GM12878 (cell line): Measurements from ENCODE around the gene RASGRF2. TPM values are rescaled to one million over a fixed set of nuclear protein-coding genes. Genes with fewer than 3 reads are reported as not detected.

Experiments
- ATAC-seq: fragments of 200-7000 bp; cut with Tn5 transposase; 3 replicates; pipeline ENCODE4 v1.9.1; 2020; ENCODE audit warnings: mild to moderate bottlenecking, moderate library complexity
- BruUV-seq: library from RNA; stranded (reverse); fragments of 400-500 nt; replicated peaks from 2 replicates; lab custom pipeline; 2021; lab: Mats Ljungman, UMichigan
- CTCF ChIA-PET: fragments of 300-600 bp; sonication (Branson Sonifier 250); formaldehyde crosslinking; extraction: SDS; loops from one replicate; lab custom pipeline; 2021; ENCODE audit warnings: inconsistent platforms; lab: Yijun Ruan, JAX
- POLR2A ChIA-PET: fragments of 350-600 bp; formaldehyde crosslinking; extraction: SDS; loops from one replicate; lab custom pipeline; 2021; ENCODE audit warnings: inconsistent platforms; lab: Charles Lee
- RAD21 ChIA-PET: fragments of 300-600 bp; sonication (Branson Sonifier 250); formaldehyde crosslinking; loops from one replicate; lab custom pipeline; 2023; ENCODE audit warnings: antibody characterized with exemption; ENCODE audit not compliant: unreplicated experiment; lab: Charles Lee
- SMC1A ChIA-PET: fragments of 300-600 bp; sonication (Branson Sonifier 250); formaldehyde crosslinking; loops from one replicate; lab custom pipeline; 2023; ENCODE audit not compliant: unreplicated experiment, uncharacterized antibody; lab: Charles Lee
- DNase-seq: peaks from one replicate; pipeline ENCODE4 v3.0.0-alpha.2; 2011; ENCODE audit warnings: low read depth, low spot score
- FAIRE-seq: peaks from 3 replicates; lab custom pipeline; 2011; peaks lifted over from hg19 to GRCh38; lab: Jason Lieb, UNC
- H2AFZ ChIP-seq: 2 replicates; pipeline ENCODE4 v1.6.0; 2011; ENCODE audit warnings: low read depth, low read length, control low read depth; ENCODE audit not compliant: control insufficient read depth
- H3K27ac ChIP-seq: 2 replicates; pipeline ENCODE4 v1.5.1; 2011; ENCODE audit warnings: control low read depth; ENCODE audit not compliant: control insufficient read depth, insufficient read depth
- H3K27me3 ChIP-seq, 2 experiments: replicated peaks in 1 of 2; 2 replicates each; pipeline versions ENCODE4 v1.6.0 to v1.6.1; 2011; ENCODE audit warnings: low read length in 1 of 2; ENCODE audit not compliant: control insufficient read depth in 2 of 2, insufficient read depth in 2 of 2
- H3K36me3 ChIP-seq, 2 experiments: 2 replicates each; pipeline ENCODE4 v1.5.1; 2011; ENCODE audit warnings: low read length in 1 of 2; ENCODE audit not compliant: control insufficient read depth in 2 of 2, insufficient read depth in 2 of 2
- H3K4me1 ChIP-seq: 2 replicates; pipeline ENCODE4 v1.6.1; 2011; ENCODE audit warnings: mild to moderate bottlenecking, low read length, moderate library complexity, mixed read lengths; ENCODE audit not compliant: control insufficient read depth, insufficient read depth
- H3K4me2 ChIP-seq: 2 replicates; pipeline ENCODE4 v1.6.0; 2011; ENCODE audit warnings: control low read depth; ENCODE audit not compliant: control insufficient read depth, insufficient read depth
- H3K4me3 ChIP-seq: fragments of 200-600 bp; sonication (generic); 2 replicates; pipeline ENCODE4 v1.5.1; 2016
- H3K79me2 ChIP-seq: 2 replicates; pipeline ENCODE4 v1.6.0; 2011; ENCODE audit warnings: low read length; ENCODE audit not compliant: control insufficient read depth, insufficient read depth
- H3K9ac ChIP-seq: 2 replicates; pipeline ENCODE4 v1.8.0; 2011; ENCODE audit warnings: low read length, control low read depth, mixed read lengths; ENCODE audit not compliant: control insufficient read depth, insufficient read depth
- H3K9me3 ChIP-seq: replicated peaks from 3 replicates; pipeline ENCODE4 v1.5.1; 2011; ENCODE audit warnings: mild to moderate bottlenecking, low read length; ENCODE audit not compliant: control insufficient read depth, insufficient read depth
- H4K20me1 ChIP-seq: 2 replicates; pipeline ENCODE4 v1.6.0; 2011; ENCODE audit not compliant: control insufficient read depth, insufficient read depth
- BMI1 ChIP-seq: fragments of 450-650 bp; IDR thresholded peaks from 2 replicates; pipeline ENCODE4 v1.6.1; 2016; ENCODE audit warnings: mild to moderate bottlenecking, moderate library complexity, borderline replicate concordance
- EP300 ChIP-seq, 2 experiments: fragments of 150-350 bp in 1 of 2; IDR thresholded peaks; 2 replicates each; pipeline ENCODE4 v1.6.1; 2011 to 2012; ENCODE audit warnings: low read depth in 2 of 2, low read length in 2 of 2, borderline replicate concordance in 1 of 2, improper control_type of control experiment in 1 of 2, inconsistent platforms in 1 of 2; ENCODE audit not compliant: control insufficient read depth in 1 of 2
- GABPA ChIP-seq: IDR thresholded peaks from 2 replicates; pipeline ENCODE4 v1.6.1; 2014; ENCODE audit warnings: antibody characterized with exemption, low read depth, mild to moderate bottlenecking, inconsistent platforms
- MTA2 ChIP-seq: fragments of 450-650 bp; IDR thresholded peaks from 2 replicates; pipeline ENCODE4 v1.6.1; 2016; ENCODE audit warnings: low read depth, mild to moderate bottlenecking, moderate library complexity
- NFIC ChIP-seq: IDR thresholded peaks from 2 replicates; pipeline ENCODE4 v1.6.1; 2012; ENCODE audit warnings: low read depth, mild to moderate bottlenecking, inconsistent platforms, low read length, moderate library complexity
- RAD51 ChIP-seq: fragments of 450-650 bp; IDR thresholded peaks from 2 replicates; pipeline ENCODE4 v1.6.1; 2016; ENCODE audit warnings: moderate library complexity, mild to moderate bottlenecking, inconsistent platforms
- RUNX3 ChIP-seq: IDR thresholded peaks from 2 replicates; pipeline ENCODE4 v1.6.1; 2012; ENCODE audit warnings: low read length, inconsistent platforms
- TCF7 ChIP-seq: IDR thresholded peaks from 2 replicates; pipeline ENCODE4 v1.6.1; 2014; ENCODE audit warnings: antibody characterized with exemption, borderline replicate concordance
- WGBS: methylation state at CpG from one replicate; pipeline ENCODE4 v1.1.6; 2016; ENCODE audit warnings: low lambda C conversion rate; ENCODE audit not compliant: insufficient replicate concordance, insufficient coverage; ENCODE audit errors: missing lambda C conversion rate; 5-methylcytosine and 5-hydroxymethylcytosine counted together
- in situ Hi-C: fragments of 300-500 bp; cut with MboI; formaldehyde crosslinking; loops from 9 replicates; pipeline ENCODE4 v1.14.3; 2018; ENCODE audit warnings: mixed read lengths
- intact Hi-C: fragments of 100-400 bp; cut with micrococcal nuclease; formaldehyde crosslinking; loops from one replicate; pipeline ENCODE4 v1.14.2; 2022; ENCODE audit not compliant: unreplicated experiment
- polyA plus RNA-seq, 11 experiments: library from polyadenylated mRNA; depleted of rRNA in 4 of 11; unstranded in 6 of 11; stranded (reverse) in 5 of 11; fragments of >200 nt; fragmentation: Nextera tagmentation in 4 of 11; fragmentation: Illumina TruSeq in 1 of 11; extraction: Ambion mirVana in 4 of 11; extraction: Trizol in 1 of 11; gene quantifications; 1 replicate in 1 of 11; 2 replicates in 10 of 11; pipeline versions ENCODE4 v1.2.1 to v1.2.3, GENCODE V29; 2011 to 2016; ENCODE audit warnings: inconsistent platforms in 2 of 11, missing spikeins in 2 of 11, low read depth in 1 of 11
- total RNA-seq, 4 experiments: library from RNA; depleted of rRNA in 3 of 4; stranded (reverse); fragments of >200 nt in 3 of 4; fragmentation: Illumina TruSeq in 1 of 4; extraction: Trizol in 1 of 4; gene quantifications; 2 replicates each; pipeline versions ENCODE4 v1.2.1 to v1.2.3, GENCODE V29; 2013 to 2021
- TF ChIP-seq, protein P1 (sequence below): fragments of 450-650 bp; IDR thresholded peaks from 2 replicates; pipeline ENCODE4 v1.6.1; 2017; ENCODE audit warnings: borderline replicate concordance

Gene RASGRF2
- total and polyA plus RNA-seq, 10 of the 15 experiments (the other 5 are each of a cell fraction or from before 2014, with no cell fraction given): 0.05 to 0.24 (median 0.07) TPM

DNA sequence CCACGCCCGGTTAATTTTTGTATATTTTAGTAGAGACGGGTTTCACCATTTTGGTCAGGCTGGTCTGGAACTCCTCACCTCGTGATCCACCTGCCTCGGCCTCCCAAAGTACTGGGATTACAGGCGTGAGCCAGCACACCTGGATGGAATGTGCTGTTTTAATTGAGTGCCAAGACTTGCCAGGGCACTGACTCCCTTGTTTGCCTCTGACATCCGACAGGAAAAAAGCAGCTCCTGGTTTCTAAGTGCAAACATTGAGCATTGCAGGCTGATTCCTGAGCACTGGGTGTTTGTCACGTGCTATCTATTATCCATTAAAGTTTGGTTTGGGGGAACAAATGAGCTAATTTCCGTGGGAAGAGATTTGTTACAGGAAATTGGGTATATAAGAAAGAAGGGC lies 202.3 kb downstream of the RASGRF2 start (continued):
- TF ChIP-seq, protein P1, sequence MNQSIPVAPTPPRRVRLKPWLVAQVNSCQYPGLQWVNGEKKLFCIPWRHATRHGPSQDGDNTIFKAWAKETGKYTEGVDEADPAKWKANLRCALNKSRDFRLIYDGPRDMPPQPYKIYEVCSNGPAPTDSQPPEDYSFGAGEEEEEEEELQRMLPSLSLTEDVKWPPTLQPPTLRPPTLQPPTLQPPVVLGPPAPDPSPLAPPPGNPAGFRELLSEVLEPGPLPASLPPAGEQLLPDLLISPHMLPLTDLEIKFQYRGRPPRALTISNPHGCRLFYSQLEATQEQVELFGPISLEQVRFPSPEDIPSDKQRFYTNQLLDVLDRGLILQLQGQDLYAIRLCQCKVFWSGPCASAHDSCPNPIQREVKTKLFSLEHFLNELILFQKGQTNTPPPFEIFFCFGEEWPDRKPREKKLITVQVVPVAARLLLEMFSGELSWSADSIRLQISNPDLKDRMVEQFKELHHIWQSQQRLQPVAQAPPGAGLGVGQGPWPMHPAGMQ: no peak

DNA sequence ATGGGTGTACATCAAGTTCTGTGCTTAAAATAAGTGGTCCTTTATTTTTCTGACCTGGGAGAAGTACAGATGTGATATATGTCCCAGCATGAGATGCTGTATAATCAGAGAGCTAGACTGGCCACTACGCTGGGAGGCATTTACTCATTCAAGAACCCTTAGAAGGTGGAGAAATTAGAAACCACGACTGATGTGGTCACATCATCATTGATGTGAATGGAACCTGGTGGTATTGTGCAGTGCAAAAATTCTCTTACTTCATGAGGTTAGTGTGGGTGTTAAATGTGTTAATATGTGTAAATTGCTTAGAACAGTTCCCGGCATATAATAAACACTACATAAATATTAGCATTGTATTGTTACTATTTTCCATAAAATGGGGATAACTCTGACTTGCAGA lies 203.5 kb downstream of the RASGRF2 start:
- FAIRE-seq (no peak), ATAC-seq (peak; percentile 56), DNase-seq (no peak)
- no peak overlapping the region for H3K4me2 ChIP-seq
- intact Hi-C loops (loop anchor here (2.0 to 10.0 kb wide), 2 partner anchors 279 to 477 kb away; no protein-coding TSS in a partner anchor), in situ Hi-C loops (loop anchor here (10.0 kb wide), 1 partner anchor 459 kb away; no protein-coding TSS in a partner anchor)
- H3K27ac ChIP-seq: no peak overlapping the region
- peaks cover 12% of the 10 kb centered on the region for H3K4me1 ChIP-seq
- H3K9ac ChIP-seq: no peak overlapping the region
- ChIA-PET SMC1A (interaction anchor here (1.0 to 1.6 kb wide), 5 partner anchors 10 to 476 kb away, joined by 3 read pairs; no protein-coding TSS in a partner anchor), CTCF (interaction anchor here (1.0 to 4.2 kb wide), 10 partner anchors 12 to 492 kb away, joined by 3 to 19 read pairs (median 4); no protein-coding TSS in a partner anchor), RAD21 (interaction anchor here (0.9 to 2.3 kb wide), 4 partner anchors 22 to 492 kb away, joined by 3 to 8 read pairs (median 4); no protein-coding TSS in a partner anchor), POLR2A (no interaction called here)
- H3K9me3 ChIP-seq: no peaks in the 10 kb centered on the region
- H4K20me1 ChIP-seq: no peaks in the 10 kb centered on the region
- no peak overlapping the region for H2AFZ ChIP-seq
- TF ChIP-seq RUNX3: peak; percentile 80
- TF ChIP-seq TCF7: peak; percentile 61; the same call in 1 of the 2 replicates
- no peak for TF ChIP-seq RAD51
- no peak for TF ChIP-seq GABPA
- peak; percentile 25; the same call in 1 of the 2 replicates for TF ChIP-seq NFIC
- peak; percentile 73 for TF ChIP-seq MTA2
- TF ChIP-seq BMI1: no peak
- TF ChIP-seq EP300 (IDR thresholded peaks at IDR 0.05; ENCODE audit: borderline replicate concordance in 1 of 2, control insufficient read depth in 1 of 2, low read depth in 2 of 2, low read length in 2 of 2): no peak
- H3K79me2 ChIP-seq: no peaks in the 10 kb centered on the region
- no TSS peak for BruUV-seq
- no peaks in the 10 kb centered on the region for H3K36me3 ChIP-seq
- WGBS: 51% methylated on average over 3 of the region's 3 CpGs
- H3K4me3 ChIP-seq: no peak overlapping the region
- H3K27me3 ChIP-seq: no peaks in the 10 kb centered on the region
